Naive thymus-derived CD8-positive, alpha-beta T cell (primary cell): ENCODE measurements around the gene NUP133. TPM values are rescaled to one million over a fixed set of nuclear protein-coding genes. Genes with fewer than 3 reads are reported as not detected.

ENCODE experiments used
- ATAC-seq, 2 donors: fragments of 150-1000 bp; cut with Tn5 transposase in 1 of 2; sonication (Bioruptor Pico), chemical (Tn5 transposase) in 1 of 2; 1 replicate in 1 of 2; 2 replicates in 1 of 2; pipeline ENCODE4 v1.10.0; 2021; ENCODE audit warnings: mild to moderate bottlenecking in 2 of 2, moderate library complexity in 2 of 2
- POLR2A ChIA-PET: fragments of 350-600 bp; sonication (Branson Sonifier 250); formaldehyde crosslinking; loops from one replicate; lab custom pipeline; 2021; ENCODE audit warnings: antibody characterized with exemption; lab: Charles Lee
- DNase-seq, 10 donors: peaks; one replicate each; pipeline versions ENCODE4 v3.0.0 to v3.0.0-alpha.2; 2020 to 2022
- H3K27ac Mint-ChIP-seq, 10 donors: one replicate each; pipeline ENCODE4 v1.8.0; 2020 to 2022; ENCODE audit warnings: mild to moderate bottlenecking in 10 of 10, mixed read lengths in 10 of 10, moderate library complexity in 4 of 10, inconsistent platforms in 1 of 10
- H3K27me3 Mint-ChIP-seq, 5 donors: one replicate each; pipeline ENCODE4 v1.8.0; 2021 to 2022; ENCODE audit warnings: mixed read lengths in 5 of 5
- H3K36me3 Mint-ChIP-seq, 3 donors: one replicate each; pipeline ENCODE4 v1.8.0; 2020 to 2022; ENCODE audit warnings: mixed read lengths in 3 of 3, mild to moderate bottlenecking in 2 of 3, inconsistent platforms in 1 of 3
- H3K4me1 Mint-ChIP-seq, 4 donors: one replicate each; pipeline ENCODE4 v1.8.0; 2021 to 2022; ENCODE audit warnings: mixed read lengths in 4 of 4
- H3K4me3 Mint-ChIP-seq, 10 donors: one replicate each; pipeline ENCODE4 v1.8.0; 2020 to 2022; ENCODE audit warnings: mild to moderate bottlenecking in 10 of 10, mixed read lengths in 10 of 10, moderate library complexity in 6 of 10, inconsistent platforms in 1 of 10
- H3K9me3 Mint-ChIP-seq, 9 donors: one replicate each; pipeline ENCODE4 v1.8.0; 2020 to 2022; ENCODE audit warnings: mixed read lengths in 9 of 9, mild to moderate bottlenecking in 3 of 9, inconsistent platforms in 1 of 9, moderate library complexity in 1 of 9
- polyA plus RNA-seq, 3 donors: library from polyadenylated mRNA; unstranded; fragments of 300-500 nt; fragmentation: Illumina TruSeq; gene quantifications; one replicate each; pipeline ENCODE4 v1.2.3, GENCODE V29; 2021
- total RNA-seq, 8 experiments: library from RNA in 2 of 8; stranded (reverse) in 2 of 8; gene quantifications; one replicate each; pipeline ENCODE4 v1.2.3 and lab custom pipeline; 2021 to 2026

The NUP133 gene
- total RNA-seq = 10 to 100 TPM; 44.0 to 46.2 TPM
- 10 to 100 TPM; 14.5 to 17.7 (median 15.5) TPM for polyA plus RNA-seq
- 74.8 to 143 (median 106) reads per million in 6 experiments for total RNA-seq (lab: John Stamatoyannopoulos, UW)

DNA sequence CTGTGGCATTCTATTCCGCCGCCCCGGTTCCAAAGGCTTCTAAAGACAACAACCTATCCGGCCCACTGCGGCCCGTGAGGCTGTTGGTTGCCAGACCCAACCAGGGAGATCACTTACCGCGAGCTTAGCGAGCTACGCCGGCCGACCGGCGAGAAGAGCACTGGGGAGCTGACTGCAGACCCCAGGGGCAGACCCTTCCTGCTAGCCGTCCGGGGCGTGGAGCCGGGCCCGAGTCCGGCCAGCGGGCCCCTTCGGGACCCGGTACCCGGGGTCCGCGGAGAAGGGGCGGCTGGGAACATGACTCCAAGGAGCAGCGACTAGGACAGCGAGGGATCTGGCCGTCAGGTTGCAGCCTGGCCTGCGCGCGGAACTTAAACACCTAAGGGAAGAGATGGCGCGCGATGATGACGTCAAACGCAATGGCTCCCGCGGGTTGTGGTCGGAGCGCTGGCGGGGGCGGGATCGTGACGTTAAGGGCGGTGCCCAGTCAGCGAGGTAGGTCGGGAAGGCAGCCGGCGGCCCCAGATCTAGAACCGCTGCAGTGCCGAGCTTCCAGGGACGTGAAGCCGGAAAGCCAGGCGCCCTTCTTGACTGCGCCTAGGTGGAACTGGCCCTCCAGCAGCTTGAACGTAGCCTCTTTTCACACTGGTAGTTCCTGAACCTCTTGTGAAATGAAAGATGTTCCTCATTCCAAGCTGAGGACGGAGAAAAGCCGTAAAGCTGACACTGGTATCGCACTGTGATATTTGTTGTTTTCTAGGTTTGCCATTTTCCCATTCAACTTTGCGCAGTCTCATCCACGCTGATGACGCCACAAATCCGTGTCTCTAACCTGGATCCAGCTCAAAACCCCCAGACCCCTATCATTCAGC lies at the start of gene NUP133:
Gene NUP133 (minus strand): TSS at position 391 of the 872 bp plus-strand sequence. CDS start 92 bp downstream, at position 299.
- Mint-ChIP-seq H3K4me3 (peak within 1 kb of the TSS; percentile 87 to 95 (median 93)), H3K27me3 (peaks cover 0 to 2% (median 0%) of the 10 kb centered on the region in 5 donors), H3K9me3 (no peaks in the 10 kb centered on the region), H3K36me3 (peaks cover 0 to 14% (median 0%) of the 10 kb centered on the region in 3 donors), H3K27ac (peak within 1 kb of the TSS; percentile 96 to 100 (median 98)), H3K4me1 (peaks cover 10 to 42% (median 26%) of the 10 kb centered on the region in 4 donors)
- POLR2A ChIA-PET = interaction anchor here (0.6 to 1.8 kb wide), 13 partner anchors 10 to 1426 kb away, joined by 3 to 13 read pairs (median 4); partner anchors contain the start of genes ABCB10, ARF1, CCSAP and RAB4A
- peak; percentile 95 to 99 (median 97) for DNase-seq
- ATAC-seq = peak; percentile 97

DNA sequence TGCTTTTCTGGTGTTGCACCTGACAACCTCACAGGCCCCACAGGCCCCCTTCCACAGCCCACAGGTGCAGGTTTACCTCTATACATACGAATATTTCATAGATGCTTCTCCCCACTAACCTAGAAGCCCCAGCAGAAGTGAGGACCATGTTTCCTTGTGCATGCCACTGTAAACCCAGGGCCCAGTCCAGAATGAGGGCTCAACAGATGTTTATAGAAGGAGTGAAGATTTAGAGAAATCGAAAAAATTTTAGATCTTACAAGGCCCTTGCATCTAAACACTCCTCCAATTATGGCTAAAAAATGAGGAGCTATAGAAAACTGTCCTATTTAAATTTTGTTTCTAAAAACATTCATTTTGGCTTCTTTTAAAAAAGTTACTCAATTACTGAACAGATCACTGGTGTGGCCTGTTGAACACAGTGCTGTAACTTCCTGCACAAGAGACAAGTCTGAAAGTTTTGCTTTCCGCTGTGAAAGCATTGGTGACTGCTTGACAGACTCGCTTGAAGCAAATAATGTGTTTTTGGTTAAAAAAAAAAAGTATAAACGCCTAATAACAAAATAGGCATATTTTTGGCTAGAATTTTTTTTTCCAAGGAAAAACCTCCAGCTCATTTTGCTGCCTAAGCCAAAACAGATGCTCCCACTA lies 49.2 kb upstream of the NUP133 start:
- H3K9me3 Mint-ChIP-seq = no peaks in the 10 kb centered on the region
- POLR2A ChIA-PET = interaction anchor here (0.6 to 4.4 kb wide), 4 partner anchors 8 to 215 kb away, joined by 3 to 74 read pairs (median 9); partner anchors contain the start of genes CCSAP, NUP133, TAF5L and URB2
- peak overlapping the region; percentile 40 to 91 (median 82) for H3K27ac Mint-ChIP-seq
- peak in 3 of 10 donors; percentile 24 to 39 (median 30) for DNase-seq
- peak overlapping the region; percentile 80 to 91 (median 87) for H3K4me3 Mint-ChIP-seq
- H3K36me3 Mint-ChIP-seq = peaks cover 0 to 10% (median 0%) of the 10 kb centered on the region in 3 donors
- H3K27me3 Mint-ChIP-seq = no peaks in the 10 kb centered on the region
- ATAC-seq = peak in 1 of 2 donors; percentile 28
- H3K4me1 Mint-ChIP-seq = peaks cover 28 to 53% (median 51%) of the 10 kb centered on the region in 4 donors

DNA sequence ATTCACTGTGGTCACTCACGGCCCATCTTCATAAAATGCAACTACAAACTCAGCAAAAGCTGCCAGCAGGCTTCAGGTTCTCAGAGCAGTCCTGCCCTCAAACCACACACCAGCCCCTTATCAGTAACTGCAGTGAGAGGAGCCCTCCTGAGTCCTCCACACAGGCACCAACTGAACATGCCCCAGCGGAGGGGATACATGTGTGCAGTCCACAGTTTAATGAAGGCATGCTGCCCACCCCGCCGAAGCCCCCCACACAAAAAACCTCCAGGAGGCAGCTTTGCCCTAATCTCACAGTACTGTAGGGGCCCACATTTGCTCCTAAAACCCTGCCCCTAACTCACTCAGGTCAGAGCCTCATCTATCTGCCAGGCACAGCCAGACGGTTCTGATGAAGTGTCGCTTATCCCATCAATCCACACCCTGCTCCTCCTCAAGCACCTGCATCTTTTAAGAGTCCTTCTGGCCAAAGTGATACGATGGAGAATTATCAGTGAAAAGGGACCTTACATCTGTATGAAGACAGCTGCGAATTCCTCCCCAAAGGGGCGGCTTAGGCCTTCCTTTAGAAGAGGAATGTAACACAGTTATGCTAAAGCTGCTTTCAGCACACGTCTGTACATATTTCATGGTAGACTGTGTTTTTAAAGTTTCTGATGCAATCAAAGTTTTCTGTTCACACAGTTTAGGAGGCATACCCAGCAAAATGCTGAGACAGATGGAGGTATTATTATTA lies 46.9 kb upstream of the NUP133 start:
- peaks cover 0 to 13% (median 0%) of the 10 kb centered on the region in 3 donors for H3K36me3 Mint-ChIP-seq
- POLR2A ChIA-PET = no interaction called here
- H3K9me3 Mint-ChIP-seq = no peaks in the 10 kb centered on the region
- no peak overlapping the region for H3K4me3 Mint-ChIP-seq
- H3K27me3 Mint-ChIP-seq = no peaks in the 10 kb centered on the region
- DNase-seq (no peak), ATAC-seq (no peak)
- H3K27ac Mint-ChIP-seq = peak overlapping the region in 4 of 10 donors; percentile 5 to 37 (median 18)
- peaks cover 34 to 59% (median 58%) of the 10 kb centered on the region in 4 donors for H3K4me1 Mint-ChIP-seq

DNA sequence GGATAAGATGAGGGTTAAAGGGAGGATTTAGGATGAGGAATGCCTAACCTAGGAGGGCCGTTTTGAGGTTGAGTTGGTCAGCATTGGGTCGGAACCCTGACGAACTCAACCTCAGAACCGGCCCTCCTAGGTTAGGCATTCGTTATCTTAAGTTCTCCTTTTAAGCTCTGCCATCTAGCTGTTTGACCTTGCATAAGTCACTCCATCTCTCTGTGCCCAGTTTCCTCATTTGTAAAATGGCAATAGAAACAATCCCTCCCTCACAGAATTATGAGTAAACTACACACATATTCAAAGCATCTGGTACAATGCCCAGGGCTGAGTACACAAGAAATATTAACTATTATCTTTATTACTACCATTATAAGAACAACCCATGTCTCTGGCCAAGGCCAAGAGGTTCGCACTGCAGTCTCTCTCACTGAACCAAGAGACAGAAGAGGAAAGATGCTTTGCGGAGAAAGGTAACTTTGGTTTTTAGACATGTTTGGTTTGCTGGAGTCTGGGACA lies 45.5 kb upstream of the NUP133 start:
- Mint-ChIP-seq H3K36me3 (peaks cover 0 to 27% (median 0%) of the 10 kb centered on the region in 3 donors), H3K27ac (peak overlapping the region in 6 of 10 donors; percentile 36 to 83 (median 59)), H3K27me3 (no peaks in the 10 kb centered on the region), H3K9me3 (no peaks in the 10 kb centered on the region), H3K4me1 (peaks cover 34 to 50% (median 50%) of the 10 kb centered on the region in 4 donors), H3K4me3 (no peak overlapping the region)
- ATAC-seq (no peak), DNase-seq (no peak)
- POLR2A ChIA-PET = interaction anchor here (0.6 to 0.7 kb wide), 2 partner anchors 16 to 88 kb away, joined by 3 read pairs; no protein-coding TSS in a partner anchor

DNA sequence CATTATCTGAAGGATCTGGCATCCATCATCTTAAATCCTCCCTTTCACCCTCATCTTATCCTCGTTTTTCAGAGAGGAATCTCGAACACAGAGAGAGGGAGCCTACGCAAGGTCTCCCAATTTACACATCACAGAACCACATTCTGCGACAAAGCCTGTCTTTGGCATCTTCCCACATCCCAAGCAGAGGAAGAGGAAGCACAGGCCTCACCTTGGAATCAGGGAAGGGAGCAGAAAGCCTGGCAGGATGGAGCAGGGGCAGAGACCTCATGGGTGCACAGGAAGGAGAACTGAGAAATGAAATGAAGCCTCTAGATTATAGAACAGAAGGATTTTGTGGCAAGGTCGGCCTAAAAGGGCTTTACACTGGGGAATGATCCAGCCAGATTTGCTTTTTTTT lies 44.6 kb upstream of the NUP133 start:
- Mint-ChIP-seq H3K27me3 (no peaks in the 10 kb centered on the region), H3K27ac (peak overlapping the region in 3 of 10 donors; percentile 5 to 64 (median 60)), H3K4me1 (peaks cover 34 to 50% (median 49%) of the 10 kb centered on the region in 4 donors), H3K9me3 (no peaks in the 10 kb centered on the region), H3K4me3 (no peak overlapping the region), H3K36me3 (peaks cover 0 to 36% (median 0%) of the 10 kb centered on the region in 3 donors)
- POLR2A ChIA-PET = interaction anchor here (0.7 kb wide), 1 partner anchor 17 kb away, joined by 3 read pairs; no protein-coding TSS in a partner anchor
- no peak for DNase-seq
- ATAC-seq = no peak

DNA sequence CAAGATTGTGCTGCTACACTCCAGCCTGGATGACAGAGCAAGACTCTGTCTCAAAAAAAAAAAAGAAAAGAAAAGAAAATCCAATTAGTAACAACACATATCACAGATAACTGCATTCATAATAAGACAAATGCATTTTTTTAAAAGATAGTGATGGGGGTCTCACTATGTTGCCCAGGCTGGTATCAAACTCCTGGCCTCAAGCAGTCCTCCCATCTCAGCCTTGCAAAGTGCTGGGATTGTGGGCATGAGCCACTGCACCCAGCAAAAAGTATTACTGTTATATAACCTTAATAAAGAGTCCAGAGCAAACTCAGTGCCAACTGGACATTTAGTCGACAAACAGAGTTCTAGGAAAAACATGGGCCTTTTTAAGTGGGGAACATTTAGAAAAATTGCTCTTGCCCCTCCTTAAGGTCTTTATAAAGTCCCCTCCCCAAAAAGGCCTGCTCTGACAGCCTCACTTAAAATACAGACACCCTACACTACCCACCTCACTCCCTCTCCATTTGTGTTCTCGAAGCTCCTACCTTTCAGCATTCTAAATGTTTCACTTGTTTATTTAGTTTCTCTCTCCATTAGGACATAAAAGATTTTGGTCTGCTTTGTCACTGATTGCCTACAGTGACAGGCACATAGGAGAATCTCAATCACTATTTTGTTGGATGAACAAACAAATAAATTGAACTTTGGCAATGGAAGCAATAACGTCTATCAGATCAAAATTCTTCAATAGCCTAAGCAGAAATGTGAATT lies 42.8 kb upstream of the NUP133 start:
- POLR2A ChIA-PET = no interaction called here
- Mint-ChIP-seq H3K36me3 (peaks cover 0 to 46% (median 0%) of the 10 kb centered on the region in 3 donors), H3K4me1 (peaks cover 26 to 35% (median 32%) of the 10 kb centered on the region in 4 donors), H3K9me3 (no peaks in the 10 kb centered on the region), H3K27ac (no peak overlapping the region), H3K27me3 (no peaks in the 10 kb centered on the region), H3K4me3 (no peak overlapping the region)
- DNase-seq = no peak
- no peak for ATAC-seq

DNA sequence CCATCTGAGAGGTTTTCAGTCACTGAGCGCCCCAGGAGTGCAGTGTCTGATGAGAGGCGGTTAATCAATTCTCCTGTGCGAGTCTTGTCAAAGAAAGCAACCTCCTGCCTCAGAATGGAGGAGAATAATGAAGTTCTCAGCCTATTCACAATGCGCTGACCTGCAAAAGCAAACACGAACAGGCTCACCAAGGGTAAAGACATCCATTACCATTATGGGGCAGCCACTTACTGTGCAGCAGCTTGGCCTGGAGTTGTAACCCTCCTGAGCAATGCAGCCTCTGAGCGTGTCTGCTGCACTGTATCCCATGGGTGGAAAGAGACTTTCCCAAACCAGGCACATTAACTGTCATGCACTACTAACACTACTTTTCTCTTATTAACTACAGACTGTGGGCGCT lies 39.4 kb upstream of the NUP133 start:
- peaks cover 0 to 63% (median 18%) of the 10 kb centered on the region in 3 donors for H3K36me3 Mint-ChIP-seq
- no peak overlapping the region for H3K27ac Mint-ChIP-seq
- peaks cover 9 to 19% (median 14%) of the 10 kb centered on the region in 4 donors for H3K4me1 Mint-ChIP-seq
- no peaks in the 10 kb centered on the region for H3K27me3 Mint-ChIP-seq
- ATAC-seq (no peak), DNase-seq (no peak)
- H3K9me3 Mint-ChIP-seq = no peaks in the 10 kb centered on the region
- H3K4me3 Mint-ChIP-seq = no peak overlapping the region
- POLR2A ChIA-PET = interaction anchor here (0.8 kb wide), 1 partner anchor 11 kb away, joined by 4 read pairs; the partner anchor contains the start of gene ABCB10

DNA sequence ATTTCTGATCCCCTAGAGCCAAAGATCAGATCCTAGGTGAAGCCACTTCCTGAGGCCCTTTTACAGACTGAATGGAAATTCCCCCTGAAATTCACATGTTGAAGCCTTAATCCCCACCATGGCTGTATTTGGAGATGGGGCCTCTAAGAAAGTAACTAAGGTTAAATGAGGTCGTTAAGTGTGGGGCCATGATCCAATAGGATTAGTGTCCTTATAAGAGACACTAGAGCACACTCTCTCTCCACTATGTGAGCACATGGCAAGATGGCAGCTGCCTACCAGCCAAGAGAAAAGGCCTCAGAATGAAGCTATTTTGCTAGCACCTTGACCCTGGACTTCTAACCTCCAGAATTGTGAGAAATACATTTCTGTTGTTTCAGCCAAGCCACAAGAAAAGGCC lies 36.4 kb upstream of the NUP133 start:
- H3K4me1 Mint-ChIP-seq = peaks cover 2 to 18% (median 14%) of the 10 kb centered on the region in 4 donors
- DNase-seq (no peak), ATAC-seq (no peak)
- H3K27me3 Mint-ChIP-seq = no peaks in the 10 kb centered on the region
- POLR2A ChIA-PET = no interaction called here
- no peak overlapping the region for H3K27ac Mint-ChIP-seq
- peaks cover 6 to 78% (median 23%) of the 10 kb centered on the region in 3 donors for H3K36me3 Mint-ChIP-seq
- no peak overlapping the region for H3K4me3 Mint-ChIP-seq
- H3K9me3 Mint-ChIP-seq = no peaks in the 10 kb centered on the region

DNA sequence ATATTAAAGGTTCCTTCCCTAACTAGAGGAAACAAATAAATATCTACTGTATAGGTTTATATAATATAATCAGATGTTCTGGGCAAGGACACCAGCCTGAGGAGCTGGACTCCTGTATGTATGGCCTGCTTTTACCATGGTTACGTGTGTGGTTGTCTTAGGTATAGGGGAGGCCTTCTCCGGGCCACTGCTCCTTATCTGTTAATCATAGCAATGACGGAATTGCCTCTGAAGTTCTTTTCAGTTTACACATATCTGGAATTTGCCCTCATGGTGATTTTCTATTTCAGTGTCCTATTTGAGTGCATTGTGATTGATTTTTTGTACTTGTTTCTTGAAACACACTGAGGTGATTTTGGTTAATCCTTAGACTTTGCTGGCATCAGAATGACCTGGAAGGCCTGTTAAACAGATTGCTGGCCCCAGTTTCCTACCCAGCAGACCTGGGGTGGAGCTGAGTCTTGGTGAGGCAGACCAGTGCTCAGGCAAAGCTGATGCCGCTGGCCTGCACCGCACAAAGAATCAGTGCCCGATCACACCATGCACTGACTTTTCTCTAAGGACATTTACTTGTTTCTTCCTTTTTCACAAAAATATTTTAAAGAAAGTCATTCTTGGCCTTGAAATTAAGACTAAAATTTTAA lies 31.8 kb upstream of the NUP133 start:
- ATAC-seq = no peak
- no peak overlapping the region for H3K4me3 Mint-ChIP-seq
- H3K4me1 Mint-ChIP-seq = peaks cover 0 to 18% (median 14%) of the 10 kb centered on the region in 4 donors
- H3K27ac Mint-ChIP-seq = peak overlapping the region in 1 of 10 donors; percentile 18
- H3K27me3 Mint-ChIP-seq = no peaks in the 10 kb centered on the region
- H3K36me3 Mint-ChIP-seq = peaks cover 16 to 81% (median 34%) of the 10 kb centered on the region in 3 donors
- no peaks in the 10 kb centered on the region for H3K9me3 Mint-ChIP-seq
- POLR2A ChIA-PET = no interaction called here
- no peak for DNase-seq

DNA sequence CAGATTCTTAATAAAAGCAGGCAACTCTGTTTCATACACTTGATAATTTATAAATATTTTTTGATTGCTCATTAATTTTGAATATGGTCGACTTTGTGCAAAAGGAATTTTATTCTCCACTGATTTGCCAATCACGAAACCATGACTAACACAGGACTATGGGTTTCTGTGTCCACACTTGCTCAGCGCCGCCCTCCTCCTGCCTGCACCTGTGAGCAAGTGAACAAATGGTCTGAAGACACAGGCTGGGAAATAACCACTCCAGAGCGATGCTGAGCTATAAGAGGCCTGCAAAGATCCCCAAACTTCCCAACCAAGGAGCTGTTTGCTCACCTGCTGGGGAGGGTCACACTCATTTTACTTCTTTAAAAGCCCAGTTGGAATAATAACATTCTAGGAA lies 30.8 kb upstream of the NUP133 start:
- POLR2A ChIA-PET = interaction anchor here (0.8 kb wide), 1 partner anchor 238 kb away, joined by 4 read pairs; no protein-coding TSS in a partner anchor
- Mint-ChIP-seq H3K9me3 (no peaks in the 10 kb centered on the region), H3K27me3 (no peaks in the 10 kb centered on the region), H3K27ac (no peak overlapping the region), H3K36me3 (peaks cover 16 to 81% (median 31%) of the 10 kb centered on the region in 3 donors), H3K4me1 (peaks cover 0 to 18% (median 14%) of the 10 kb centered on the region in 4 donors), H3K4me3 (no peak overlapping the region)
- no peak for ATAC-seq
- no peak for DNase-seq
